Skeletal muscle satellite cell (primary cell): ENCODE measurements around the gene AK9.
A peak's percentile ranks its signal among the peaks of the same experiment; 100 is the strongest.
"Not testable (repeated sequence)": the region's sequence is repeated elsewhere in the genome, so short reads cannot be mapped to it uniquely, and the experiment has no call there.

Experiments used
- H3K27me3 ChIP-seq: 2 replicates; pipeline ENCODE4 v1.7.0; 2013; ENCODE audit warnings: low read length; ENCODE audit not compliant: control insufficient read depth, insufficient read depth
- H3K36me3 ChIP-seq: 2 replicates; pipeline ENCODE4 v1.7.0; 2013; ENCODE audit warnings: mild to moderate bottlenecking, control low read depth, low read length; ENCODE audit not compliant: insufficient read depth
- H3K4me1 ChIP-seq: 2 replicates; pipeline ENCODE4 v1.7.0; 2013; ENCODE audit warnings: low read length; ENCODE audit not compliant: control insufficient read depth, insufficient read depth
- H3K4me2 ChIP-seq: 2 replicates; pipeline ENCODE4 v1.7.0; 2013; ENCODE audit warnings: mild to moderate bottlenecking, low read length
- H3K4me3 ChIP-seq: 2 replicates; pipeline ENCODE4 v1.7.0; 2013; ENCODE audit warnings: low read length
- H3K9ac ChIP-seq: 2 replicates; pipeline ENCODE4 v1.7.0; 2013; ENCODE audit warnings: mild to moderate bottlenecking, low read depth, low read length, moderate library complexity
- H3K9me3 ChIP-seq: replicated peaks from 2 replicates; pipeline ENCODE4 v1.7.0; 2013; ENCODE audit warnings: mild to moderate bottlenecking, control low read depth, low read length

Gene AK9

DNA sequence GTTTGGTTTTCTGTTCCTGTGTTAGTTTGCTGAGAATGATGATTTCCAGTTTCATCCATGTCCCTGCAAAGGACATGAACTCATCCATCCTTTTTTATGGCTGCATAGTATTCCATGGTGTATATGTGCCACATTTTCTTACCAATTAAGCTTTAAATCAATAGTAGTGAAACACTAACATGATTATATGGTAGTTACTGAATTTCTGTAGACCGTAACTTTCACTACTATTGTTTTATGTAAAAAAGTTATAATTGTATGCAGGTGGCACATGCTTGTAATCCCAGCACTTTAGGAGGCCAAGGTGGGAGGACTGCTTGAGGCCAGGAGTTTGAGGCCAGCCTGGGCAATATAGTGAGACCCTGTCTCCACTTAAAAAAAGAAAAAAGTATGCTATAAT is 229.8 kb downstream of the AK9 start:
- not testable (repeated sequence) for H3K27me3 ChIP-seq, H3K9me3 ChIP-seq, H3K4me3 ChIP-seq, H3K9ac ChIP-seq, H3K4me2 ChIP-seq
- Histone ChIP-seq H3K36me3 (peaks cover 33% of the 10 kb centered on the region), H3K4me1 (peaks cover 27% of the 10 kb centered on the region)

DNA sequence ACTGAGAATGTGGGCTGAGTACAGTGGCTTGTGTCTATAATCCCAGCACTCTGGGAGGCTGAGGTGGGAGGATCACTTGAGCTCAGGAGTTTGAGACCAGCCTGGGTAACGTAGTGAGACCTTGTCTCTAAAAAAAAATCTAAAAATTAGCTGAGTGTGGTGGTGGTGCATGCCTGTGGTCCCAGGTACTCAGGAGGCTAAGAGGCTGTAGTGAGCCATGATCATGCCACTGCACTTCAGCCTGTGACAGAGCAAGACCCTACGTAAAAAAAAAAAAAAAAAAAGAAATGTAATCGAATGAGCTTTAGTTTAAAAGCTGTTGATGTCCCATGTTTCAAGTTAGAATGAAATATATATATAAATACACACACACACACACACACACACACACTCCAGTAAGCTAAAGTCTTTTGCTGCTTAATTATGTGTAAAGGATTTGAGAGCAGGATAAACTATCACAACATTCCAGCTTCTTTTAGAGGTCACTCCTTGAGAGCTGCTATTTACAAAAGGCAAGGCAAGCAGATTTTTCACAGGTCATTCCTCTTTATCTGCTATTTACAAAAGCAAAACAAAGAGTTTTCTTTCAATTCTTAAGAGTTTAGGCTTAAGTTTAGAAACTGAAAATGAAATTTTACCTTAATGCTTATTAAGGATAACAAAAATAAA is 230.7 kb downstream of the AK9 start:
- H3K4me3 ChIP-seq, result no peak overlapping the region
- H3K4me1 ChIP-seq, result peaks cover 27% of the 10 kb centered on the region
- H3K4me2 ChIP-seq, result no peak overlapping the region
- H3K36me3 ChIP-seq, result peaks cover 24% of the 10 kb centered on the region
- no peak overlapping the region for H3K9ac ChIP-seq
- no peaks in the 10 kb centered on the region for H3K9me3 ChIP-seq
- no peaks in the 10 kb centered on the region for H3K27me3 ChIP-seq

DNA sequence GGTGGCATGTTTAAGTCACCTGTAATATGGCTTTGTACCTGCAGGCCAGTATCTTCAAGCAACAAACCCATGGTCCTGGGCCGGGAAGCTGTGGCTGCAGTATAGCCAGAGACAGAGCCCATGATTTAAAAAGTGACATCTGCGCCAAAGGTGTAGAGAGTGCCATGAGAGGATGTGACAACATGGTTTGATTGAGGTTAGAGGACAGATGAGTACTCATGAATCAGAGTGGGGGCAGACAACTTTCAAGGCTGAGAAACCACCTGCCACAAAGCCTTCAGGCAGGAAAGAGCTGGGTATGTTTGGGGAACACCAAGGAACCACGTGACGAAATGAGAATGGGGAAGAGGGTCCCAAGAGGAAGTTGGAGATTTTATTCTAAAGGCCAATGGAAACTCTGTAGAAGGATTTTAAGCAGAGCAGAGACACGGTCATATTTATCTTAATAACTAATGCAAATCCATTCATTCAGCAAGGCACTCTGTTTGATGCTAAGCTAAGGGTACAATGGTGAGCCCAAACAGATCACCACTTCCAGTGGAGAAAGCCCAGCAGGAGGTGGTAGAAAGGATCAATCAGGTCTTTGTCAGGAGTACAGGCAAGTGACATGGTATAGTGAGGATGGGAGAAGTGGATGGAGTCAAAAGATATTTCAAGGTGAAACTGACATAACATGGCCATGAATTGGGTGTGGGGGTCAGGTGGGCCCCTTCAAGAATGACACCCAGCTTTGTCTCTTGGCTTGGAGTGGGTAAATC is 232.0 kb downstream of the AK9 start:
- no peaks in the 10 kb centered on the region for H3K27me3 ChIP-seq
- H3K9ac ChIP-seq, result no peak overlapping the region
- H3K36me3 ChIP-seq, result peaks cover 16% of the 10 kb centered on the region
- no peak overlapping the region for H3K4me3 ChIP-seq
- peaks cover 34% of the 10 kb centered on the region for H3K4me1 ChIP-seq
- H3K9me3 ChIP-seq, result no peaks in the 10 kb centered on the region
- H3K4me2 ChIP-seq, result no peak overlapping the region

DNA sequence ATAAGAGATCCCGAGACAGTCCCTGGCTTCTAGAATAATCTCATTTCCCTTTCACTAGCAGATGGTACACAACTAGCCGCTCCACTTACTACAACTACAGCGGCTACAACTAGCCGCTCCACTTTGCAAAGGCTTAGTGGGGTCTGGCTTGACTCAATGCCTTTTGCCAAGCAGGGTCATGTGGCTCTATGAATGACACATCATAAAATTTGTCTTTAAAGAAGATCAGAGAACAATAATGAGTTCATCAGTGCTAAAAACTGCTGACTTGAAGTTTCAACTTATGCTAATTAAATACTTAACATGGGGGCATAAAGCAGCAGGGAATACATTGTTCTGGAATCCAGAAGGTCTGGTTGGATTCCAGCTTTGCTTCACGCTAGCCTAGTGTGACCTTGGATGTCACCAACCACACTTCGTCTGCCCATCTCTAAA is 233.4 kb downstream of the AK9 start:
- Histone ChIP-seq H3K27me3 (no peaks in the 10 kb centered on the region), H3K4me1 (peaks cover 44% of the 10 kb centered on the region), H3K4me2 (peak overlapping the region; percentile 93), H3K9me3 (no peaks in the 10 kb centered on the region), H3K4me3 (peak overlapping the region; percentile 95), H3K9ac (peak overlapping the region; percentile 77), H3K36me3 (peaks cover 25% of the 10 kb centered on the region)

DNA sequence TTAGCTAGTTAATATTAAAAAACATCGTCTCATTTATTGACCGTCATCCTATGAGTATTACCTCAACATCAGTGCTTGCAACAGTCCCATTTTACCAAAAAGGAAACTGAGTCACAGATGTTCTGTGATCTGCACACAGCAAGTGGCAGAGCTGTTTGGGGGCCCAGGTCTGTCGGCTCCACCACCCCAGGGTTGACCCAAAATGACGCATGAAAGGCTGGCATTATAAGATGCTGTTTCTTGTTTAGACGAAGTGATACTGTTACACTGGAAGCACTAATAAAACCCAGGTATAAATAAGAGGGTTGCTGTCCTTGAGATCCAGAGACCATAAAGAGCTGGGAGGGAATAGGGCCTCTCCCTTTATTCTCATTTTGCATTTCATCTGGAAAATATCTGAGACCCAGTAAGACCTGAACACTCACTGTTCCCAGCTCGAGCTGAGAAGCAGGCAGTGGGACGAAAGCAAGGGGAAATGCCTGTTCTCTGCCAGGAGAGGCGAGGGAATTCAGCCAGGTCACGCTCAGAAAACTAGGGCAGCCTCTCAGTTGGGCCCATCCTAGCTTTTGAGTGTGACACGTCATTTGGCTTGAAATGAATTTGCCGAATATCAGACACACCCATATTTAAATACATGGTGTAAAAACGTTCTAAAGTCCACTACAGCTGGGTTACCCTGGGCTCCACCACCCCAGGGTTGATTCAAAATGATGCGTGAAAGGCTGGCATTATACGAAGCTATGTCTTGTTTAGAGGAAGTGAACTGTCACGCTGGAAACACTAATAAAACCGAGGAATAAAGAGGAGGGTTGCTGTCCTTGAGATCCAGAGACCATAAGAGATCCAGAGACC is 234.1 kb downstream of the AK9 start:
- H3K9ac ChIP-seq, result peak overlapping the region; percentile 77
- H3K4me3 ChIP-seq, result peak overlapping the region; percentile 95
- H3K9me3 ChIP-seq, result no peaks in the 10 kb centered on the region
- no peaks in the 10 kb centered on the region for H3K27me3 ChIP-seq
- peaks cover 25% of the 10 kb centered on the region for H3K36me3 ChIP-seq
- peak overlapping the region; percentile 93 for H3K4me2 ChIP-seq
- peaks cover 43% of the 10 kb centered on the region for H3K4me1 ChIP-seq

DNA sequence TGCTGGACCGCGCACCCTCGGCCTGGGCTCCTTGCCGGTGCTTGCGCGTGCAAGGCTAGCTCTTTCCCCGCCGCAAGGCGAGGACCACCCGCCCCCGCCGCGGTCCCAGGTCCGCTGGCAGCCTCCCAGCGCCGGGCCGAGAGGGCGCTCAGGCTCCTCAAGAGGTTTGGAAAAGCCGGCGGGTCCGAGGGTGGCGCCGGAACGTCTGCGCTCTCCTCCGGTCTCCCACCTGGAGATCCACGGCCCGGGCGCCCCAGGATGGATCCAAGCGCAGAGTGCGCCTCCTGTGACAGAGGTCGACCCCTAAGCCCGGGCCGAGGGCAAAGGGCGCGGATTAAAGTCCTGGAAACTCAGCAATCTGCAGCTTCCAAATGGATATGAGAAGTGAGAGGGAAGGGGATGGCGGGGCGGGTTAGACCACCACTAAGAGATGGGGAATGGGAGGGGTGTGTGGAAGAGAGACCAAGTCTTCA is 234.9 kb downstream of the AK9 start:
- Histone ChIP-seq H3K4me2 (peak overlapping the region; percentile 93), H3K36me3 (peaks cover 26% of the 10 kb centered on the region), H3K9me3 (no peaks in the 10 kb centered on the region), H3K4me1 (peaks cover 39% of the 10 kb centered on the region), H3K27me3 (no peaks in the 10 kb centered on the region), H3K9ac (peak overlapping the region; percentile 77), H3K4me3 (peak overlapping the region; percentile 95)

DNA sequence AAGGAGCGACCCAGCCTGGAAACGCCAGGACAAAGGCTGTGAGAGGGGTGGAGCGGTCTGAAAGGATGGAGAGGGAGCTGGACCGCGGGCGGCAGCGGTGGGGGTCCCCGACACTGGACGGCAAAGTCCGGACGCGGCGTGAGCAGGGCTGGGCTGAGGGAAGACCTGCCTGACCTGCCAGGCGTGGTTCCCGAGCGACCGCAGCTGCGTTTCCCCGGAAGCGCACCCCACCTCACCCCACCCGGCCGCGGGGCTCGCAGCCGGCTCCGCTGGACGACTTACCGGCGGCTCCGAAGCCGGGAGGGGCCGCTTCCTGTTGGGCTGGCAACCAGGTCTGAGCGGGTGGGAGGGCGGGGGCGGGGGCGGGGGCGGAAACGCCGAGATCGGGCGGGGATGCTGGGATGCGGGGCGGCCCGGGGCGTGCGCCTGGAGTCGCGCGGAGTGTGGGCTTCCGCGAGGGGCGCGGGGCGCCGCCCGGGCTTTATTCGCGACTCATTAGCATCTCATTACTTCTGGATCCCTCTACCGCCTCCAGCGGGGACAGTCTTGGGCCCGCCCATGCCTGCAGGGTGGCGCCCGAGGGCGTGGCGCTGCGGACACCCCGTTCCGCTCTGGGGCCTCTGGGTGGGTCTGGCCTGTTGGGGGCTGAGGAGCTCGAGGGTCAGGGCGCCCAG is 235.4 kb downstream of the AK9 start, which contains the start of gene MICAL1:
TSS of gene MICAL1 (minus strand) at position 336 of the 674 bp plus-strand sequence. CDS start 1,576 bp downstream, outside the sequence.
- Histone ChIP-seq H3K27me3 (no peaks in the 10 kb centered on the region), H3K4me1 (peaks cover 39% of the 10 kb centered on the region), H3K36me3 (peaks cover 28% of the 10 kb centered on the region), H3K9ac (peak within 1 kb of the TSS; percentile 89), H3K4me2 (peak within 1 kb of the TSS; percentile 93), H3K9me3 (no peaks in the 10 kb centered on the region), H3K4me3 (peak within 1 kb of the TSS; percentile 95)

DNA sequence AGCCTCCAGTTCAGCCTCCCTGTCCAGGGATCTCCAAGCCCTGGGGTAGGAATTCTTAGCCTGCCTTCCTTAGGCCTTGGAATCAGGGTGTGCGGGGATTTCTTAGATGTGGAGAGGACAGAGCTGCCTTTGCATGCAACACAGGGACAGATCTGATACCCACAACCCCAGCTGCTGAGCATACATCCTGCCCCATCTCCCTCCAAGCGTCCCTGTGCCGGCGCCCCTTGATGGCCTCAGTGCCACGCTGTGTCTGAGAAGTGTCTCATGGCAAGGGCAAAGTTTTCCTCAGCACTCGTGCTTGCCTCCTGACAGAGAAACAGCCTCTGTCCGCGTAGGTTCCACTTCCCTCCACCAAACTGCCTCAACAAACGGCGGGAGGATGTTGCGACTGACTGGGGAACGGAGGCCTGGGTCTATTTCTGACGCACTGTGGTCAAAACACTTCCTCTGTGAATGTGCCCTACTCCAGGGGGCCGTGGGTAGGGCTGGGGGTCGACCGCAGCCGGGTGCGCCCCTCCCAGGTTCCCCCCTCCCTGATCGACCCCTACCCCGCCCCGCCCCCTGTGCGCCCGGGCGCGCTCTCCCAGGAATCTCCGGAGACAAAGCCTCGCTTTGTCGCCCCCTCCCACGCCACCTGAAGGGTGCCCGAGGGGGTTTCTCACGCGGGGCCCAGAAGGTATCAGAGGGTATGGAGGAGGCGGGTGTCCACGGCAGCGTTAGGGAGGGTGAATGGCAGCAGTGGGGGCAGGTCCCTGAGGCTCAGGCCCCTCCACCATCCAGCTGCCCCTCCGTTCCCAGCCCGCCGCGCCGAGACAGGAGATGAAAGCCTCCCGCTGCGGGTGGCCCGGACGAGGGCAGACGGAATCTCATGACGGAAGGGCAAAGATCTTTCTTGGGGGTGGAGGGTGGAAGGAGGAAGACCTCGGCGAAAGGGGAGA is 236.2 kb downstream of the AK9 start:
- Histone ChIP-seq H3K4me2 (peak overlapping the region; percentile 92), H3K9ac (peak overlapping the region; percentile 89), H3K4me3 (peak overlapping the region; percentile 95), H3K9me3 (no peaks in the 10 kb centered on the region), H3K27me3 (no peaks in the 10 kb centered on the region), H3K36me3 (peaks cover 36% of the 10 kb centered on the region), H3K4me1 (peaks cover 39% of the 10 kb centered on the region)

DNA sequence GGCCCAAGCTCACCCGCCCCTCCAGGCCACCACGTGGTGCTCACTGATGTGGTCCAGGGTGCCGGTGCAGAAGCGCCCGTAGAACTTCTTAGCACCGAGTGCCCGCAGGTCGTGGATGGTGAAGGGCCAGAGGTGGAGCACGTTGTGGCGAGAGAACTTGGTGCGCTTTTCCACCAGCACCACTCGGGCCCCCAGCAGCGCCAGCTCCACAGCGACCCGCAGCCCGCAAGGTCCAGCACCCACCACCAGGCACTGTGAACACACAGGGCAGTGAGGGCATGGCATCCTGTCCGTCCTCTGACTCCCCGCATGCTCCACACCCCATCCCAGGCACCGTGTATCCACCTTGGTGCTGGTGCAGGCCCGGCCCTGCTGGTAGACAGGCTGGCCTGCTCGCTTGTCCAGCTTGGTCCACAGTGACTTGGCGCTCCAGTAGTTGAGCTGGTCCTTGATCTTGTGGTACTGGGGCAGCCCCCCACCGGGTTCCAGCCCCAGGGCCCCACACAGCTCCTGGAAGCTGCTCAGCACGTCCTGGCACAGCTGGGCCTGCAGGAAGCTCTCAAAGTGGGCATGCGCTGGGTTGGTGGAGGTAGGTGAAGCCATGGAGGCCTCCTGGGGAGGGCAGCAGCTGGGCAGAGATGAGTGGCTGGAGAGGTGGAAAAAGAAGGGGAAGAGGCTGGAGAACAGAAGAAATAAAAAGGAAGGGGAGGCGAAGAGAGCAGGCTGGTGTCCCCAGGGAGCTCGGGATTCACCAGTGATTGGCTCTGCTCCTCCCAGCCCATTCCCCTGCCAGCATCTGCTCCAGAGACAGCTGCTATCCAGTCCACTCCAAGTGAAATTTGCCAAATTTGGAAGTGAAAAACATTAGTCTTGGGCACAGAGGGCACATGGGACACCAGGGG is 237.2 kb downstream of the AK9 start:
- peaks cover 46% of the 10 kb centered on the region for H3K36me3 ChIP-seq
- H3K27me3 ChIP-seq, result no peaks in the 10 kb centered on the region
- peaks cover 37% of the 10 kb centered on the region for H3K4me1 ChIP-seq
- no peaks in the 10 kb centered on the region for H3K9me3 ChIP-seq
- peak overlapping the region; percentile 95 for H3K4me3 ChIP-seq
- H3K4me2 ChIP-seq, result peak overlapping the region; percentile 92
- peak overlapping the region; percentile 89 for H3K9ac ChIP-seq
